HG03175 (cell line): ENCODE measurements around the gene NFU1.
"Not testable (repeated sequence)": the region's sequence is repeated elsewhere in the genome, so short reads cannot be mapped to it uniquely, and the experiment has no call there.

Experiments
- ATAC-seq: cut with Tn5 transposase; IDR thresholded peaks from one replicate; pipeline ENCODE4 v1.9.1; 2021; ENCODE audit warnings: mild to moderate bottlenecking, moderate library complexity; ENCODE audit not compliant: unreplicated experiment

NFU1 gene

DNA sequence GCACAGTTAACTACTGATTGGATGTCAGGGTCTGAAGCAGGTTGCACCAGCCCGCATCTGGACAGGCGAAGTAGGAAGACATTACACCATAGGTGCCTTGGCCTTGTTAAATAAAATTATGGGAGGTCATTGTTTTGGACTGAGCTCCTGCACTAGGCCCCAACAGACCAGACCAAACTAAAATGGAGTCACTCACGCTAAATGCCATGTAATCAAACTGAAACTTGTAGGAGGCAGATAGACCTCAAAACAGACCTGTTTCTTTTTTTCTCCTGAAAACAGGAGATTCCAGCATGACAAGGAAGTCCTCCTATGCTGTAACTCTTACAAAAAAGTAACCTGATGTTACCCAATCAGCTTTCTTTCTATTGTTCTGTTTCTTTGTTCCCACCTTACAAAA lies 15.5 kb upstream of the NFU1 start:
- ATAC-seq: no peak

DNA sequence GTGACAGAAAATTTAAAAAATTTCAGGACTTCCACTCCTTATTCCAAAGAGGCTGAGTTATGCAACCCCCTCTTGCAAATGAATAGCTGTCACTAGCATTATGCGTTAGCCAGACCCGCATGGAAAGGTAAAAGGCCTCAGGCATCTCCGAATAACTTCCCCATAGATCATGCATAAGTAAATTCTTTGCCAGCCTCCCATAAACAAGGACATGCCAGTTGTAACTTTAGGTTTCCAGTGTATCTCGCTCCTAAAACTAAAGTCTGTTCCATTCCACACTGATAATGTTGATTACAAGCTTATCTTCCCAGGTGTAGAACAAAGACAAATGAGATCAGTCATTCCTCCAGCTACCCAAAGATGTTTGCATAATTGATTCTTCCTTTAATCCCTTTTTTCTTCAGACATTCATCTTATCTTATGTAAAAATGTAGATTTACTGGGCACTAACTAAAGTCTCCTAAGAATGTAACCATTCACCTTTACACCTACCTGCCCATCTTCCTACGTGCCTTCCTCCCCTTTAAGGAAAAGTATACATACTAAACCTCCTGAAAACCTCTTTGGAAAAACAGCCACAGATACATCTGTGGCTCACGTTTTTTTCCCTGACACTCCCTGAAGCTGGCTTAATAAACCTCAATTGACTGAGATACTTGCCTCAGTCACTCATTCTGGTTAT lies 13.6 kb upstream of the NFU1 start:
- ATAC-seq: no peak

DNA sequence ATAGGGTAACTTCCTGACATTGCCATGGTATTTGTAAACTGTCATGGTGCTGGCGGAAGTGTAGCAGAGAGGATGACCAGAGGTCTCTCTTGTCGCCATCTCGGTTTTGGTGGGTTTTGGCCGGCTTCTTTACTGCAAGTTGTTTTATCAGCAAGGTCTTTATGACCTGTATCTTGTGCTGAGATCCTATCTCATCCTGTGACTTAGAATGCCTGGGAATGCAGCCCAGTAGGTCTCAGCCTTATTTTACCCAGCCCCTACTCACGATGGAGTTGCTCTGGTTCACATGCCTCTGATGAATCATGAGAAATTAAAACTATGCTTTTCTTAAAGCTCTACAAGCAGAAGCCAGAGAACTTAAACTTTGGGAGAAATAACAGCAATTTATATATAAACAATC lies 12.7 kb upstream of the NFU1 start:
- no peak for ATAC-seq

DNA sequence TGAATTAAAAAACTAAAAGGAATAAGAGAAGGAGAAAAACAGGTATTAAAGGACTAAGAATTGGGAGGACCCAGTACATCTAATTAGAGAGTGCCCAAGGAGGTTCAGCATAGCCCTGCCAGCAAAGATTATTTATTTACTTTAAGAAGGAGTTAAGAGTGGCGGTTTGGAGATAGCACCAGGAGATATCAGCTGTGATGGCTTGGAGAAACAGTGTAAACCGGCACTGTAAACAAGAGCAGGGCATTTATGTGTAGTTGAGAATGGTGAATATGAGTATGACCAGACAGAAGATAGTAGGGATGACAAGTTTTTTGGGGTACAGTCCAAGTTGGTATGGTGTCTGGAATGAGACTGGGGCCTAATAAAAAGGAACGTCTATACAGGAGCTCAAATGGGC lies 6.4 kb upstream of the NFU1 start:
- not testable (repeated sequence) for ATAC-seq

DNA sequence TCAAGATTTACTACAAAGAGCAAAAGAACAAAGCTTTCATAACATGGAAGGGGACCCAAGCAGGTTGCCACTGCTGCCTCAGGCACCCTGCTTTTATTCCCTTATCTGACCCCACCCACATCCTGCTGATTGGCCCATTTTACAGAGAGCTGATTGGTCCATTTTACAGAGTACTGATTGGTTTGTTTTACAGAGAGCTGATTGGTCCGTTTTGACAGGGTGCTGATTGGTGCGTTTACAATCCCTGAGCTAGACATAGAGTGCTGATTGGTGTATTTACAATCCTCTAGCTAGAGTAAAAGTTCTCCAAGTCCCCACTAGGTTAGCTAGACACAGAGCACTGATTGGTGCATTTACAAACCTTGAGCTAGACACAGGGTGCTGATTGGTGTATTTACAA lies 2.3 kb upstream of the NFU1 start:
- not testable (repeated sequence) for ATAC-seq

DNA sequence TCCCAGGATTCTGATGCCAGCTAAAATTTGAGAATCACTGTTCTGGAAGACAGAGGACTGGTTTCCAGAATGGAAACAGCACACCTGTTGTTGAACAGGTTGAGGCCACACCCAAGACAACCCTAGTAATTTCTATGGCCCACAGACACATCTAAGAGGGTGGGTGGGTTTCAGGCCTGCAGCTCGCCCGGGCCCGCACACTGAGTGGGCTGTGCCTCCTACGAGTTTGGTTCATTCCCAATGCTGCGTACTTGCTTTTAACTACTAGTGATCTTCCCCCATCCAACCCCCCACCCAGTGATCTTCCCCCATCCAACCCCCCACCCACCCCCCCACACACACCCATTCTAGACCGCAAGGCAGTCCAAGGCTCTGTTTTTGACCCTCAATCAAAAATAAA lies 1.3 kb upstream of the NFU1 start:
- no peak for ATAC-seq

DNA sequence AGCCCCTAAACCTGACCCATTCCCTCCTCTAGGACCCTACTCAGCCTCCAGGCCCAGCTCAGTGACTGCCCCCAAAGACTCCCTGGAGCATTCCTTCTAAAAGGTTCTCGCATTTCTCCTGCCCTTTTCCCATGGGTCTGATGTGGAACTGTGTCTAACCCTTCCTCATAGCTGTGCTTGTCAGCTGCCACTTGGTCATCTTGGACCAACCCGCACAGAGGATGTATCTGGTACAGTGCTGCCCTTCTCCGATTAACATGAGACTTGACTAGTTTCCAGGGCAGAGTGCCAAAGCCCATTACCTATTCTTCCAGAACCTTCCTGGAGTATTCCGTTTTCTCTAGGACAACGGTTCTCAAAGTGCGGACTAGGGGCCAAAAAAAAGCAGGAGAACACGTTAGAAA lies 518 bp upstream of the NFU1 start:
- ATAC-seq: no peak

DNA sequence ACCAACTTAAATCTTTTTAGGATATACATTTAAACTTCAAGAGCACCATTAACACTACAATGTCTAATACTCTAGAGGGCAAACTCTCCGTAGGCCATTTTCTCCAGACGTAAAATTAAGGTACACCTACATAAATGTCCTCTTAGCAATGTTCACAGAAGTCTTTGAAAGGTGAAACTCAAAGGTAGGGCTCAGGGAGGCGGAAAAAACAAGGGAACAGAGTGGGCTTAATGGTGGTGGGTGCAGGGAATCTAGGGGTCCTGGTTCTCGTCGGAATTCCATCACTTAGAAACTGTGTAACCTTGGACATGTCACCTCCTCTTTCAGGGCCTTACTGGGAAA lies 668 bp downstream of the NFU1 start:
- peak; percentile 8 for ATAC-seq

DNA sequence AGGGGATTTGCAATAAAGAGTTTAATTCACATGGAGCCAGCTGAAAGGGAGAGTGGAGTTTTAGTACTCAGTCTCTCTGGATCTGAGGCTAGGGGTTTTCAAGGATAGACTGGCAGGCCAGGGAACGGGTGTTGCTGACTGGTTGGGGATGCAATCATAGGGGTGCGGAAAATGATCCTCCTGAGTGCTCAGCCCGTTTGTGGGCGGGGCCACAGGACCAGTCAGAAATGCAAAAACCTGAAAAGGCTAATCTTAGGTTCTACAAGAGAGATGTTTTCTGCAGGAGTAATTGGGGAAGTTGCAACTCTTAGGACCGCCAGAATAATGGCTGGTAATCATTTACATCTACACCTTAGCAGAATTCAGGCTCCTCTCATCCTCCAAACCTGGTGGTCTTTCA lies 2.5 kb downstream of the NFU1 start:
- ATAC-seq: no peak

DNA sequence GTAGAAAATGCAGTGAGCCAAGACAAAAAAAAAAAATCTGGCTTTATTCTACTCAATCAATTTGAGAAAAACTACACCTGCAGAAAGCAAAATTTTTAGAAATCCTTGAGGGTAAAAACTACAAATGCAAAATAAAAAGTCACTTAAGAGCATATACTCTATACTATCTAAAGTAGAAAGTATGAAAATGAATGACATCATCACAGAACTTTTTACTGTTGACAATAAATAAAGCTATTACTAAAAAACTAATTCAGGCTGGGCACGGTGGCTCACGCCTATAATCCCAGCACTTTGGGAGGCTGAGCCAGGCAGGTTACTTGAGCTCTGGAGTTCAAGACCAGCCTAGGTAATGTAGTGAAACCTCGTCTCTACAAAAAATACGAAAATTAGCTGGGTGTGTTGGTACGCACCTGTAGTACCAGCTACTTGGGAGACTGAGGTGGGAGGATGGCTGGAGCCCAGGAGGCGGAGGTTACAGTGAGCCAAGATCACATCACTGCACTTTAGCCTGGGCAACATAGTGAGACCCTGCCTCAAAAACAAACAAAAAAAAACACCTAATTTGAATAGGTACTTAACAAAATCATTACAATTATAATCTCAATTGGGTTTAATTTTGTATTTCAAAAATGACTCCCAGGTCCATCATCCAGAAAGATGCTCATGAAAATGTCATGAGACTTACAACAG lies 7.6 kb downstream of the NFU1 start:
- ATAC-seq: no peak

DNA sequence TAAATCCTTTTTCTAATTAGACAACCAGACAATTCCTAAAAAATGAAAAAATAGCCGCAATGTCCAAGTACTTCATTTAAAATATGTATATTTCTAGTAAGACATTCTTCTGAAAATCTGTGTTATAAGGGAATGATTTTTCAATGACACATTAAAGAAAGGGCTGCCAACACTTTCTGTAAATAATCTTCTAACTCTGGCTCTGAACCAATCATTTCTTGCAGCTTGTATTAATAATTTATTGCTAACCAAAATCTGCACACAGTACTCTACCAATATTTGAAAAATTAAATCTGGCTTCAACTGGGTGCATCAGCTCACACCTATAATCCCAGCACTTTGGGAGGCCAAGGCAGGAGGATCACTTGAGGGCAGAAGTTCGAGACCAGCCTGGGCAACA lies 8.3 kb downstream of the NFU1 start:
- ATAC-seq: no peak

DNA sequence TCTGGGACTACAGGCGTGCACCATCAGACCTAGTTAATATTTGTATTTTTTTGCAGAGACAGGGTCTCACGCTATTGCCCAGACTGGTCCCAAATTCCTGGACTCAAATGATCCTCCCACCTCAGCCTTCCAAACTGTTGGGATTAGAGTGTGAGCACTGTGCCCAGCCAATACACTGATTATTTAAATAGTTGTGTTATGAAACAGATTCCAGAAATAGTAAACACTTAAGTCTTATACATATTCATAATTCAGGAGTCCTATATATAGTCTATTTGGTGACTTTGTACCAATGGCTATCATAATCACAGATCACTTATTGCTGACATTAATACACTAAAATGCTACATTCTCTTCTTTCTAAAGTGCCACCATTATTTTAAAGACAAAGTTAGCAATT lies 12.8 kb downstream of the NFU1 start:
- ATAC-seq: no peak

DNA sequence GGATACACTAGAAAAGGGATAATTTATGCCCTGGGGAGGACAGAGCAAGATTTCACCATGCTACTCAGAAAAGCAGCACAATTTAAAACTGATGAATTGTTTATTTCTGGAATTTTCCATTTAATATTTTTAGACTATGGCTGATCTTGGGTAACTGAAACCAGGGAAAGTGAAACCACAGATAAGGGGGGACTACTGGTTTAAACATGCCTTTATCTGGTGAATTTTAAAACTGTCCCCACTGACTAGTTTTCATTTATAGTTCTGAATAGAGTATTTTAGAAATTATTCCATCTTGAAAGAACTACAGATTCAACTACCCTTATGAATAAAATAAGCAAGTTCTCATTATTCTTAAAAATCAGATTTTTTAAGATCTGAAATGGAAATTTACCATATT lies 15.0 kb downstream of the NFU1 start:
- no peak for ATAC-seq

DNA sequence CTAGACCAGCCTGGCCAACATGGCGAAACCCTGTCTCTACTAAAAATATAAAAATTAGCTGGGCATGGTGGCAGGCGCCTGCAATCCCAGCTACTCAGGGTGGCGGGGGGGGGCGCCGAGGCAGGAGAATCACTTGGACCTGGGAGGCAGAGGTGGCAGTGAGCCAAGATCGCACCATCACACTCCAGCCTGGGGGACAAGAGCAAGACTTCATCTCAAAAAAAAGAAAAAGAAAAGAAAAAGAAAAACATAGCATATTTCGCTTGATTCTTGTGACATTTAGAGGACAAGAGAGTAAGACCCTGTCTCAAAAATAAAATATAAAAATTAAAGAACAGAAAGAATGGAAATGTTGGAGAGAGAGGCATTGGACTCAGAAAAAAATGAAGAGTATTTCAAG lies 18.1 kb downstream of the NFU1 start:
- ATAC-seq: not testable (repeated sequence)

DNA sequence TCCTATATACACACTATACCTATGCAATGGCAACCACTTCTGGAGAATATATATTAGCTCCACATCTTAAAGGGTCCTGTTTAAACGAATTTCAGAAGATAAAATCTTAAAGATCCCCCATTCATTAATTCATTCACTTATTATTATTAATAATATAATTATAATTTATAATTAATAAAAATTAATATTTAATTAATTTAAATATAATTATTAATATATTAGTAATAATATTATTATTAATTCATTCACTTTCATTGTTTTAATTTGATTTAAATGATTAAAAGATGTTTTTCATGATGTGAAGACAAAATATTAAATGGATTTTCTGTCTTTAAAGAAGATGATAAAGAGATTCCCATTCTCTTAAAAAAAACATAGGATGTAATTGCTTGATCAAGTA lies 21.1 kb downstream of the NFU1 start:
- ATAC-seq: no peak

DNA sequence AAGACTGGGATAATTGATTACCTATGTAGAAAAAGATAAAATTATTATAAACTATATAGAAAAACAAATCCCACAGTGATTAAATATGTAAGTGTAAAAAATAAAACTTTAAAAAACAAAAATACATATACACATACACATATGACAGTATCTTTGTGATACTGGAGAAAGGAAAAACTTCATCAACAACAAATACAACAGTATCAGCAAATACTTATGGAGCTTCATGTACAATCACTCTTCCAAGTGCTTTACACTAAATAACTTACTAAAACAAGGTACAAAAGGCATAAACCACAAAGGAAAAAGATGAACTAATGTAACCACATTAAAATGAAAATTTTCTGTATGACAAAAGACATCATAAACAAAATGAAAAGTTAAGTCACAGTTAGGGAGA lies 26.1 kb downstream of the NFU1 start:
- ATAC-seq: no peak

DNA sequence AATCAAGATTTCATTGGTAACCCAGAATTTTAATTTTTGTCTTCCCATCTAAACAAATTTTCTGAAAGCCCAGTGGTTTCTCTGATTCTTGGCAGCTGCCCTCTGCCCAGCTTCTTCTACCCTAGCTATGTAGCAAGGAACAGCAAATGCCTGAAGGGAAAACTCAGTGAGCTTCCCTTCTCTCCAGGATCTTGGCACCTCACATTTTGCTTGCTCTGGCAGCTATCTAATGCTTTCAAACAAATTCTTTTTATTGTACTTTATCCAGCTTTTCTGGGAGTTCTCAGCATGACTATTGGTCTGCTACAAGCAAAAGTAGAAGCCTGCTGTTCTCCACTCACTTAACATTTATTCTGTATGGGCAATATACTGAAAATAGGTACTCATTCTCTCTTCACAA lies 31.9 kb downstream of the NFU1 start:
- ATAC-seq: no peak

DNA sequence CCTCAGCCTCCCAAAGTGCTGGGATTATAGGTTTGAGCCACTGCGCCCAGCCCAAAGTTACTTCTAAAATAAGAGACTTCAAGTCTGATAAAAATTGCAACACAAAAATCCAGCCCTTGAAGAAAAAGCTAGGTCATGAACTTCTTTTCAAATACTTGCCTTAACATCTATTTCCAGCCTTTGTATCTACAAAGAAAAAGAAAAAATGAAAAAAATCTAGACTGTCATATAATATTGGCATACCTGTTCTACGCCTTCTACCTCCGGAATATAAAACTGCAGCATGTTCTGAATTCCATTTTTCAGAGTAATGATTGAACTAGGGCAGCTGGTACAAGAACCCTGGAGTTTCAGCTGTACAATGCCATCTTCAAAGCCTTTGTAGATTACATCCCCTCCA lies 37.1 kb downstream of the NFU1 start:
- no peak for ATAC-seq

DNA sequence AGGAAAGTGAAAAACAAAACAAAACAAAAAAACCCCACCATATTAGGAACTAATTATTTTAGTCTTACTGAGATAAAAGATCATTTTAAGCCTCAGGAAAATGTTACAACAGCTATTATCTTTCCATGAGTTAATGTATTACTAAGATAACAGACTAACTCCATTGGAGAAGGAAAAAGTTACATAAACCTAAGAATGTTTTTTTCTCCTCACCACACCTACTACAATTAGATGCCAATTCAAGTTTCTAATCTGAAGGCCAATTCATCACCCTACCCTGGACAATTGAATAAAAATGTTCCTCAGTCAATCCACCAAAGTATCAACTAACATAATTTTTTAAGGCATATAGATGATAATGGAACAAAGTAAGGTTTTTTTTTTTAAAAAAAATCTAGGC lies 40.0 kb downstream of the NFU1 start:
- no peak for ATAC-seq

DNA sequence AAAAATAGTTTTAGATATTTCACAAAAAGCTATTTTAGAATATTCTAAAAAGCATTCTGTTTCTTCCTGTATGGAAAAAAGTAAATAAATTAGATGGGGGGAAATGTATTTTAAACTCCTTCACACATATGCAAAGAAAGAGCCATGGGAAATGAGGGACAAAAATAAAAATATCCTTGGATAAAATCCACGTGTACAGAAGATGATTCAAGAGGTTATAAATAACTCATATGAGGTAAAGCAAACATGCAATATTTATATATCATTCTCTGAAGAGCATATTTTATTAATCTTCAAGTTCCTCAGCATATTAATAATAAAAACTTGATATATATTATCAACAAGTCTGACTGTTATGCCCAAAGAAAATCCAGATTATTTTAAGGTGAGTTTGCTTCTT lies 41.4 kb downstream of the NFU1 start:
- no peak for ATAC-seq

DNA sequence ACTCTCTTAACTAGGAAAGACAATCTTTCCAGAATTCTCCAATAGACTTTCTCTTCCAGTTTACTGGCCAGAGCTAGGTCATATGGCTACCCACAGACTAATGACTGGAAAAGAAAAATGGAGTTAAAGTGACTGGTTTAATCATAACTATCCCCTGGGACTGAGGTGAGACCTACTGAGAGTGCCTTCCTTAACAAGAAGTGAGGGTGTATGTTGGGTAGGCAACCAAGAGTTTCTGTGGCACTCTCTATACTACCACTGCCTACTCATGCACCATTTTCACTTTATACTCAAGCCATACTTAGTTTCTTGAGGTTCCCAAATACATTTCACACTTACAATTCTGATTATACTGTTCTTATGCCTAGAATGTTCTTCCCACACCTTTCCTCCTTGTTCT lies 43.3 kb downstream of the NFU1 start:
- ATAC-seq: no peak

DNA sequence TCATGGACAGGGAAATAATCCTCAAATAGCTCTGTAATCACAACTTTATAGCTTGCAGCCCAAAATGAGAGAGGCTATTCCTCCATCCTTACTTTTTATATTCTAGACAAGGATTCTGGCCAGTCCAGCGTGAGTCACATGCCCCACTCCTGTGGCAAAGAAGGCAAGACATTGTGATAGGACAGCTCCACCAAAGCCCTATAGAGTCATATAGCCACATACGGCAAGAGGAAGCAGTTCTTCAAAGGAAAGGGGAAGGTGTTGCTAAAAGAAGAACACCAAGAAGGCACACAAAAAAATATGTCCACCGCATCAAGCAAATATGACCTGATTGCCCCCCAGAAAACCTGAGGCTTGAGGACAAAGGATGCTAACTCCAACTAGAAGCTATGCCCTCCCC lies 46.8 kb downstream of the NFU1 start:
- no peak for ATAC-seq

DNA sequence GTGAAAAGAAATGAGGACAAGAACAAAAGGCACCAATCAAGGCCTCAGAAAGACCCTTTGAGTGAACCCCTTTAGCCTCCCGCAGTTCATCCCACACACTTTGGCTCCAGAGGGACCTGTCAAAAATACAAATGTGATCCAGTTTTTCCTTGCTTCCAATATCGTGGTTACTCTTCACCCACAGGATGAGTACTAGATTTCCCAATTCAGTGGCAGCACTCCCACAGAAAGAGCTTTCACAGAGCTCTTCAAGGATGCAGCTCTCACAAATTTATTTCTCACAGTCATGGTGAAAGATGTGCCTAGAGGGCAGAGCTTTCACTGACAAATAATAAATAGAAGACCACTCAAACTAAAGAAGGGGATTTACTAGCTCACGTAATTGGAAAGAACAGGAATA lies 47.2 kb downstream of the NFU1 start:
- no peak for ATAC-seq
